Neuron (in vitro differentiated cells): ENCODE data around the gene KIF1C.

ENCODE experiments used
- H2AFZ ChIP-seq: one replicate; pipeline ENCODE4 v1.6.1; 2013; ENCODE audit warnings: low read depth, mild to moderate bottlenecking, inconsistent platforms, low read length, moderate library complexity
- H3K27me3 ChIP-seq: one replicate; pipeline ENCODE4 v1.6.1; 2013; ENCODE audit warnings: low read length; ENCODE audit not compliant: insufficient read depth
- H3K36me3 ChIP-seq: one replicate; pipeline ENCODE4 v1.6.1; 2013; ENCODE audit warnings: low read length; ENCODE audit not compliant: insufficient read depth
- H3K4me1 ChIP-seq: one replicate; pipeline ENCODE4 v1.6.1; 2013; ENCODE audit warnings: low read length; ENCODE audit not compliant: insufficient read depth
- H3K4me3 ChIP-seq: 2 replicates; pipeline ENCODE4 v1.5.1; 2013; ENCODE audit warnings: mild to moderate bottlenecking, low read length, moderate library complexity
- H3K9me3 ChIP-seq: one replicate; pipeline ENCODE4 v1.6.1; 2013; ENCODE audit warnings: low read length

The KIF1C gene

GRCh38 chr17:4998732-4999429, 1.1 kb downstream of the KIF1C start:
- no peaks in the 10 kb centered on the region for H3K9me3 ChIP-seq

GRCh38 chr17:4999430-5000093, 1.8 kb downstream of the KIF1C start:
- Histone ChIP-seq H2AFZ (no peak overlapping the region), H3K27me3 (no peaks in the 10 kb centered on the region), H3K4me1 (peaks cover 19% of the 10 kb centered on the region), H3K36me3 (peaks cover 38% of the 10 kb centered on the region), H3K9me3 (no peaks in the 10 kb centered on the region), H3K4me3 (peak overlapping the region; percentile 58)

More at GRCh38 chr17:4998732-4999429, 1.1 kb downstream of the KIF1C start:
- Histone ChIP-seq H3K27me3 (no peaks in the 10 kb centered on the region), H3K4me3 (peak overlapping the region; percentile 58), H3K4me1 (peaks cover 19% of the 10 kb centered on the region), H3K36me3 (peaks cover 32% of the 10 kb centered on the region), H2AFZ (no peak overlapping the region)

- no peaks in the 10 kb centered on the region for H3K9me3 ChIP-seq
- H3K27me3 ChIP-seq, result no peaks in the 10 kb centered on the region
- peaks cover 19% of the 10 kb centered on the region for H3K4me1 ChIP-seq
- no peak overlapping the region for H2AFZ ChIP-seq
- no peak overlapping the region for H3K4me3 ChIP-seq
- H3K36me3 ChIP-seq, result peaks cover 45% of the 10 kb centered on the region
Measured at GRCh38 chr17:5000237-5000639, 2.5 kb downstream of the KIF1C start.

GRCh38 chr17:5002121-5002788, 4.5 kb downstream of the KIF1C start:
- Histone ChIP-seq H3K36me3 (peaks cover 57% of the 10 kb centered on the region), H3K27me3 (no peaks in the 10 kb centered on the region), H3K4me1 (peaks cover 13% of the 10 kb centered on the region)

GRCh38 chr17:5003214-5003867, 5.6 kb downstream of the KIF1C start:
- Histone ChIP-seq H2AFZ (no peak overlapping the region), H3K4me1 (peaks cover 13% of the 10 kb centered on the region), H3K4me3 (no peak overlapping the region), H3K27me3 (no peaks in the 10 kb centered on the region), H3K36me3 (peaks cover 68% of the 10 kb centered on the region), H3K9me3 (no peaks in the 10 kb centered on the region)

More at GRCh38 chr17:5002121-5002788, 4.5 kb downstream of the KIF1C start:
- no peak overlapping the region for H2AFZ ChIP-seq
- H3K4me3 ChIP-seq, result no peak overlapping the region
- no peaks in the 10 kb centered on the region for H3K9me3 ChIP-seq

- no peaks in the 10 kb centered on the region for H3K4me1 ChIP-seq
- no peak overlapping the region for H2AFZ ChIP-seq
- H3K4me3 ChIP-seq, result no peak overlapping the region
- no peaks in the 10 kb centered on the region for H3K27me3 ChIP-seq
- peaks cover 59% of the 10 kb centered on the region for H3K36me3 ChIP-seq
- no peaks in the 10 kb centered on the region for H3K9me3 ChIP-seq
Measured at GRCh38 chr17:5011928-5012327, 14.2 kb downstream of the KIF1C start.

GRCh38 chr17:5014357-5014756, 16.6 kb downstream of the KIF1C start:
- H3K36me3 ChIP-seq, result peaks cover 52% of the 10 kb centered on the region
- no peaks in the 10 kb centered on the region for H3K27me3 ChIP-seq
- H3K9me3 ChIP-seq, result no peaks in the 10 kb centered on the region
- H3K4me1 ChIP-seq, result no peaks in the 10 kb centered on the region
- no peak overlapping the region for H2AFZ ChIP-seq
- H3K4me3 ChIP-seq, result no peak overlapping the region

DNA sequence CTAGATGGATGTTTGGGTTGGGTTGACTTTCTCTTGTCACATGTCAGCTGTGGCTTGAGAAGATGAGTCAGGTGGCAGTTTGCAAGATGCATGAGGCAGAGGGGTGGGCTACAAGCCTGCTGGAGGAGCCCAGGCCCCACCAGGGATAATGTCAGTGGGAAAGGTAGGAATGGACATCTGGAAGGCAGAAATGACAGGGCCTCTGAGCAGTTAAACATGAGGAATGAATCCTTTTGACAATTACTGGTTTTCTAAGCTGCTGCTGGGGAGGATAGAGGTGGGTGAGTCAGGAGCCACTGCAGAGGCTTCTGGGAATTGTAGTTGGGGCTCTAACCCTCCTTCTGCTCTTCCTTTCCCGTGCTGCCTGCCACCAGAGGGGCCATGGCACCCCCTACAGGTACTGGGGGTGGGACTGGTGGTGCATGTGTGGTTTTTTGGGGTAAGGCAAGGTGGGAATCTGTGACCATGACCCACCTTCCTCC, 21.8 kb downstream of the KIF1C start:
- H3K4me1 ChIP-seq, result no peaks in the 10 kb centered on the region
- no peaks in the 10 kb centered on the region for H3K9me3 ChIP-seq
- no peak overlapping the region for H2AFZ ChIP-seq
- H3K36me3 ChIP-seq, result peaks cover 64% of the 10 kb centered on the region
- H3K4me3 ChIP-seq, result no peak overlapping the region
- no peaks in the 10 kb centered on the region for H3K27me3 ChIP-seq

DNA sequence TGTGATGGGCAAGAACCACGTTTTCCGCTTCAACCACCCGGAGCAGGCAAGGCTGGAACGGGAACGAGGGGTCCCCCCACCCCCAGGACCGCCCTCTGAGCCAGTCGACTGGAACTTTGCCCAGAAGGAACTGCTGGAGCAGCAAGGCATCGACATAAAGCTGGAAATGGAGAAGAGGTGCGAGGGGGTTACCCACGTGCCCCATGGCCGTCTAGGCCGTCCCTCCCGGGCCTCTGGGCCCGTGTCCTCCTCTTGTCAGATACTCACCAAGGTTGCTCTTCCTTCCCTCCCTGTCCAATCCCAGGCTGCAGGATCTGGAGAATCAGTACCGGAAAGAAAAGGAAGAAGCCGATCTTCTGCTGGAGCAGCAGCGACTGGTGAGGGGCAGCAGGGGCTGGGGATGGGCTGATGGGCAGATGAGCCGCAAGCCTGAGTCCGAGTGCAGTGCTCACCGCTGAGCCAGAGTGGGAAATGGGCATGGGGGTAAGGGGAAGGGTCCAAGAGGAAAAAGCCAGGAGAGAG, 22.8 kb downstream of the KIF1C start:
- Histone ChIP-seq H3K36me3 (peaks cover 58% of the 10 kb centered on the region), H3K9me3 (no peaks in the 10 kb centered on the region), H3K27me3 (no peaks in the 10 kb centered on the region), H3K4me3 (no peak overlapping the region), H2AFZ (no peak overlapping the region), H3K4me1 (no peaks in the 10 kb centered on the region)

DNA sequence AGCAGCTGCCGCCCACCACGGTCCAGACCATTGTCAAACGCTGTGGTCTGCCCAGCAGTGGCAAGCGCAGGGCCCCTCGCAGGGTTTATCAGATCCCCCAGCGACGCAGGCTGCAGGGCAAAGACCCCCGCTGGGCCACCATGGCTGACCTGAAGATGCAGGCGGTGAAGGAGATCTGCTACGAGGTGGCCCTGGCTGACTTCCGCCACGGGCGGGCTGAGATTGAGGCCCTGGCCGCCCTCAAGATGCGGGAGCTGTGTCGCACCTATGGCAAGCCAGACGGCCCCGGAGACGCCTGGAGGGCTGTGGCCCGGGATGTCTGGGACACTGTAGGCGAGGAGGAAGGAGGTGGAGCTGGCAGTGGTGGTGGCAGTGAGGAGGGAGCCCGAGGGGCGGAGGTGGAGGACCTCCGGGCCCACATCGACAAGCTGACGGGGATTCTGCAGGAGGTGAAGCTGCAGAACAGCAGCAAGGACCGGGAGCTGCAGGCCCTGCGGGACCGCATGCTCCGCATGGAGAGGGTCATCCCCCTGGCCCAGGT, 24.5 kb downstream of the KIF1C start:
- Histone ChIP-seq H3K4me3 (no peak overlapping the region), H3K36me3 (peaks cover 51% of the 10 kb centered on the region), H3K9me3 (no peaks in the 10 kb centered on the region), H3K27me3 (no peaks in the 10 kb centered on the region), H2AFZ (no peak overlapping the region), H3K4me1 (no peaks in the 10 kb centered on the region)

GRCh38 chr17:5023588-5024147, 25.9 kb downstream of the KIF1C start:
- no peak overlapping the region for H3K4me3 ChIP-seq
- no peaks in the 10 kb centered on the region for H3K27me3 ChIP-seq
- no peak overlapping the region for H2AFZ ChIP-seq
- no peaks in the 10 kb centered on the region for H3K4me1 ChIP-seq
- H3K9me3 ChIP-seq, result no peaks in the 10 kb centered on the region
- peaks cover 46% of the 10 kb centered on the region for H3K36me3 ChIP-seq

DNA sequence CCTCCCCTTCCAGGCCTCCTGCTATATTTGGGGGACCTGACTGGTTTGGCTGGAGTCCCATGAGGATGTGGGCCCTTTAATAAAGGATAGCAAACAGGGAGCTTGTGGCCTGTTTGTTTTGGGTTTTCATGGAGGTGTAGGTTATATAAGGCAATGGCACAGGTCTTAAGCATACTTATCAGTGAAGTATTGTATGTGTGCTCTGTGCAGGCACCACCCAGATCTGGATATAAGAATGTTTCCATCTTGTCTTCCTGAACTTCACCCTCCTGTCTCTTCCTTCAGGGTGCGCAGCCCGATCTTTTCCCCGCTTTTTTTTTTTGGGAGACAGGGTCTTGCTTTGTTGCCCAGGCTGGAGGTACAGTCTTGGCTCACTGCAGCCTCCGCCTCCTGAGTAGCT, 26.9 kb downstream of the KIF1C start:
- Histone ChIP-seq H2AFZ (no peak overlapping the region), H3K27me3 (no peaks in the 10 kb centered on the region), H3K9me3 (no peaks in the 10 kb centered on the region), H3K4me3 (no peak overlapping the region), H3K36me3 (peaks cover 38% of the 10 kb centered on the region), H3K4me1 (no peaks in the 10 kb centered on the region)
